CD4-positive, alpha-beta memory T cell (primary cell): ENCODE measurements around the gene CAMK1. TPM values are rescaled to one million over a fixed set of nuclear protein-coding genes. Genes with fewer than 3 reads are reported as not detected.

Source experiments
- CTCF ChIA-PET: fragments of 350-600 bp; sonication (Branson Sonifier 250); formaldehyde crosslinking; loops from one replicate; lab custom pipeline; 2021; ENCODE audit warnings: inconsistent platforms; ENCODE audit not compliant: partially characterized antibody; lab: Charles Lee
- POLR2A ChIA-PET: fragments of 350-600 bp; sonication (Branson Sonifier 250); formaldehyde crosslinking; loops from one replicate; lab custom pipeline; 2021; ENCODE audit not compliant: partially characterized antibody; lab: Charles Lee
- DNase-seq, 5 donors: peaks; one replicate each; pipeline versions ENCODE4 v3.0.0 to v3.0.0-alpha.2; 2020 to 2022; ENCODE audit warnings: mixed read lengths in 1 of 5
- H3K27ac ChIP-seq: one replicate; pipeline ENCODE4 v1.7.0; 2013; ENCODE audit warnings: low read depth, low read length
- H3K27me3 ChIP-seq: 2 replicates; pipeline ENCODE4 v1.7.0; 2013; ENCODE audit warnings: mild to moderate bottlenecking, low read length, moderate library complexity; ENCODE audit not compliant: insufficient read depth
- H3K36me3 ChIP-seq: 2 replicates; pipeline ENCODE4 v1.7.0; 2013; ENCODE audit warnings: mild to moderate bottlenecking, low read length, moderate library complexity; ENCODE audit not compliant: insufficient read depth
- H3K4me1 ChIP-seq: 2 replicates; pipeline ENCODE4 v1.7.0; 2013; ENCODE audit warnings: mild to moderate bottlenecking, low read length, moderate library complexity; ENCODE audit not compliant: insufficient read depth
- H3K4me3 ChIP-seq, 2 donors: one replicate each; pipeline ENCODE4 v1.7.0; 2013; ENCODE audit warnings: low read length in 2 of 2, mild to moderate bottlenecking in 1 of 2
- H3K9me3 ChIP-seq, 2 donors: one replicate each; pipeline ENCODE4 v1.7.0; 2013; ENCODE audit warnings: low read length in 2 of 2, control low read depth in 1 of 2; ENCODE audit not compliant: control insufficient read depth in 1 of 2
- H3K27ac Mint-ChIP-seq, 7 donors: one replicate each; pipeline ENCODE4 v1.8.0; 2020 to 2021; ENCODE audit warnings: mixed read lengths in 7 of 7, mild to moderate bottlenecking in 6 of 7, inconsistent platforms in 3 of 7, moderate library complexity in 3 of 7
- H3K27me3 Mint-ChIP-seq, 2 donors: one replicate each; pipeline ENCODE4 v1.8.0; 2020 to 2021; ENCODE audit warnings: mixed read lengths in 2 of 2
- H3K36me3 Mint-ChIP-seq, 2 donors: one replicate each; pipeline ENCODE4 v1.8.0; 2020 to 2021; ENCODE audit warnings: mixed read lengths in 2 of 2, inconsistent platforms in 1 of 2, mild to moderate bottlenecking in 1 of 2
- H3K4me1 Mint-ChIP-seq, 4 donors: one replicate each; pipeline ENCODE4 v1.8.0; 2020 to 2021; ENCODE audit warnings: mixed read lengths in 4 of 4, mild to moderate bottlenecking in 1 of 4
- H3K4me3 Mint-ChIP-seq, 8 donors: one replicate each; pipeline ENCODE4 v1.8.0; 2020 to 2021; ENCODE audit warnings: mixed read lengths in 8 of 8, mild to moderate bottlenecking in 7 of 8, moderate library complexity in 6 of 8, inconsistent platforms in 3 of 8
- H3K9me3 Mint-ChIP-seq, 8 donors: one replicate each; pipeline ENCODE4 v1.8.0; 2020 to 2021; ENCODE audit warnings: mixed read lengths in 8 of 8, mild to moderate bottlenecking in 5 of 8, inconsistent platforms in 3 of 8, moderate library complexity in 1 of 8
- intact Hi-C: fragments of 100-400 bp; cut with micrococcal nuclease; formaldehyde crosslinking; loops from one replicate; pipeline ENCODE4 v1.15.1; 2023
- polyA plus RNA-seq, 2 donors: library from polyadenylated mRNA; unstranded; fragments of 300-500 nt; fragmentation: Illumina TruSeq; gene quantifications; one replicate each; pipeline ENCODE4 v1.2.3, GENCODE V29; 2021
- total RNA-seq, 2 experiments: library from RNA; stranded (reverse); gene quantifications; one replicate each; pipeline ENCODE4 v1.2.3, GENCODE V29; 2021

CAMK1 gene
- total and polyA plus RNA-seq, 4 experiments from 2014 or later = 2.1 to 5.8 (median 3.1) TPM

DNA sequence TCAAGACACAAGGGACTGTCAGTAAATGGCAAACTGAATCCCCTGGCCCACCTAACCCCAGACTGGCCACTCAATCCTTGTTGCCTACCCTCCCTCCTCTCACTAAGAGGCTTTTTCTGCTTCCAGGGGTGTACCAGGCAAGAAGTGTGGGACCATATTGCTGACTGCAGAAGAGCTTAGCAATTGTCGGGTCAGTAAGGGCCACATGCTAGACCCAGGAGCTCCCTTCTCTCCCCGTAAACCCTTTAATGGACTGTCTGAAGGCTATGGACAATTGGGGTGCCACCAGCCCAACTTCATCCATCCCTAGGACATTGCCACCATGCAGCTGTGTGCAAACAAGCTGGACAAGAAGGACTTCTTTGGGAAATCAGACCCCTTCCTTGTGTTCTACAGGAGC, 57.3 kb downstream of the CAMK1 start:
- H3K36me3 ChIP-seq = no peaks in the 10 kb centered on the region
- no peak overlapping the region for H3K27ac ChIP-seq
- H3K36me3 Mint-ChIP-seq = no peaks in the 10 kb centered on the region
- ChIA-PET CTCF (no interaction called here), POLR2A (no interaction called here)
- no peak overlapping the region for H3K4me3 Mint-ChIP-seq
- H3K9me3 ChIP-seq = no peaks in the 10 kb centered on the region
- H3K4me1 ChIP-seq = no peaks in the 10 kb centered on the region
- H3K4me1 Mint-ChIP-seq = peaks cover 0 to 5% (median 3%) of the 10 kb centered on the region in 4 donors
- intact Hi-C loops = no loop called here
- H3K9me3 Mint-ChIP-seq = peaks cover 0 to 3% (median 0%) of the 10 kb centered on the region in 8 donors
- no peak overlapping the region for H3K4me3 ChIP-seq
- no peaks in the 10 kb centered on the region for H3K27me3 ChIP-seq
- no peak for DNase-seq
- H3K27me3 Mint-ChIP-seq = peaks cover 1 to 6% of the 10 kb centered on the region in 2 donors
- no peak overlapping the region for H3K27ac Mint-ChIP-seq

DNA sequence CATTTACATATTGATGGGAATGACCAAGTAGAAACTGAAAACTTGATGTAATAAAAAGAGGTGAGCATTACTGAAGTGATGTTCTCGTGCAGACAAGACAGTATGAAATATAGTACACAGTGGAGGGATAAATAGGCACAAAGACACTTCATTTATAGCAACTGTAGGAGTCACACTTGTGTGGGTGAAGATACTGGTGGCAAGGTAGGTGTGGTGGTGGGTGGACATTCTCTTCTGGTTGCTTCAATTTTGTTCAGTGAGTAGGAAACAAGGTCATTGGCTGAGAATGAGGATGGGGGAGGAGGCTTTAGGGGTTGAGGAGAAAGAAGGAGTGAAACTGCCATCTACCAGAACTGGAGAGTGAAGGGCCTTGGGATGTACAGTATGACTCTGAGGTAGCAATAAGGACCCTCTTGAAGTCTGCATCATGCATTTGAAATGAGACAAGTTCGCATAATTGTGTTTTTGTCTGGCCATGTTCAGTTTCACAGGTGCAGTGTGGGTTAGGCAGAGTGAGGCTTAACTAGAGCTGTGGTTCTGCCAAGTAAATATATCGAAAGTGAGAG, 59.5 kb downstream of the CAMK1 start:
- H3K27me3 Mint-ChIP-seq = peaks cover 2 to 8% of the 10 kb centered on the region in 2 donors
- no peaks in the 10 kb centered on the region for H3K4me1 ChIP-seq
- H3K27ac ChIP-seq = no peak overlapping the region
- no peak overlapping the region for H3K27ac Mint-ChIP-seq
- H3K4me3 Mint-ChIP-seq = no peak overlapping the region
- H3K27me3 ChIP-seq = no peaks in the 10 kb centered on the region
- CTCF ChIA-PET = interaction anchor here (0.7 kb wide), 1 partner anchor 8 kb away, joined by 4 read pairs; no protein-coding TSS in a partner anchor
- peaks cover 0 to 3% (median 0%) of the 10 kb centered on the region in 8 donors for H3K9me3 Mint-ChIP-seq
- H3K4me1 Mint-ChIP-seq = peaks cover 0 to 8% (median 2%) of the 10 kb centered on the region in 4 donors
- no peaks in the 10 kb centered on the region for H3K36me3 Mint-ChIP-seq
- H3K9me3 ChIP-seq = no peaks in the 10 kb centered on the region
- intact Hi-C loops = no loop called here
- no peak overlapping the region for H3K4me3 ChIP-seq
- no peaks in the 10 kb centered on the region for H3K36me3 ChIP-seq
- POLR2A ChIA-PET = no interaction called here
- DNase-seq = no peak

Other genes with a start within 250 kb of the CAMK1 start
- gene LHFPL4, start 216.1 kb downstream of the CAMK1 start, total RNA-seq = not detected
- gene LHFPL4, start 216.1 kb downstream of the CAMK1 start, polyA plus RNA-seq = under 1 TPM in 1 of 2 donors, not detected in 1; 0.33 TPM
- gene MTMR14, start 120.4 kb downstream of the CAMK1 start, total RNA-seq = 10 to 100 TPM; 75.9 to 78.1 TPM
- gene MTMR14, start 120.4 kb downstream of the CAMK1 start, polyA plus RNA-seq = 10 to 100 TPM; 51.5 to 88.1 TPM
- under 1 TPM; 0.58 to 0.64 TPM for gene CPNE9, start 66.1 kb downstream of the CAMK1 start, total RNA-seq
- not detected for gene CPNE9, start 66.1 kb downstream of the CAMK1 start, polyA plus RNA-seq
- 10 to 100 TPM; 40.4 to 40.5 TPM for gene BRPF1, start 38.2 kb downstream of the CAMK1 start, total RNA-seq
- gene BRPF1, start 38.2 kb downstream of the CAMK1 start, polyA plus RNA-seq = 10 to 100 TPM in 1 of 2 donors, 1 to 10 TPM in 1; 3.0 to 23.3 TPM
- gene OGG1, start 20.0 kb downstream of the CAMK1 start, total RNA-seq = 10 to 100 TPM; 40.4 to 46.9 TPM
- 10 to 100 TPM; 29.2 to 31.5 TPM for gene OGG1, start 20.0 kb downstream of the CAMK1 start, polyA plus RNA-seq
- gene TADA3, start 22.5 kb upstream of the CAMK1 start, total RNA-seq = 10 to 100 TPM; 37.6 to 41.4 TPM
- 10 to 100 TPM; 35.3 to 54.6 TPM for gene TADA3, start 22.5 kb upstream of the CAMK1 start, polyA plus RNA-seq
- 100 to 1,000 TPM; 164 to 168 TPM for gene ARPC4, start 23.1 kb upstream of the CAMK1 start, total RNA-seq
- 100 to 1,000 TPM; 235 to 287 TPM for gene ARPC4, start 23.1 kb upstream of the CAMK1 start, polyA plus RNA-seq
- gene TTLL3, start 40.3 kb upstream of the CAMK1 start, total RNA-seq = 10 to 100 TPM; 81.4 to 91.7 TPM
- 1 to 10 TPM; 3.0 to 5.9 TPM for gene TTLL3, start 40.3 kb upstream of the CAMK1 start, polyA plus RNA-seq
- 10 to 100 TPM; 63.3 to 67.6 TPM for gene RPUSD3, start 74.1 kb upstream of the CAMK1 start, total RNA-seq
- gene RPUSD3, start 74.1 kb upstream of the CAMK1 start, polyA plus RNA-seq = 10 to 100 TPM; 55.2 to 68.4 TPM
- not detected for gene CIDEC, start 110.3 kb upstream of the CAMK1 start, total RNA-seq
- gene CIDEC, start 110.3 kb upstream of the CAMK1 start, polyA plus RNA-seq = not detected
- 10 to 100 TPM; 26.5 to 29.1 TPM for gene JAGN1, start 120.7 kb upstream of the CAMK1 start, total RNA-seq
- gene JAGN1, start 120.7 kb upstream of the CAMK1 start, polyA plus RNA-seq = 10 to 100 TPM; 40.8 to 48.3 TPM
- 1 to 10 TPM; 1.5 to 2.4 TPM for gene IL17RE, start 132.9 kb upstream of the CAMK1 start, total RNA-seq
- gene IL17RE, start 132.9 kb upstream of the CAMK1 start, polyA plus RNA-seq = 1 to 10 TPM in 1 of 2 donors, under 1 TPM in 1; 0.65 to 1.6 TPM
- under 1 TPM; 0.61 to 0.81 TPM for gene IL17RC, start 147.2 kb upstream of the CAMK1 start, total RNA-seq
- 1 to 10 TPM; 5.9 to 8.4 TPM for gene IL17RC, start 147.2 kb upstream of the CAMK1 start, polyA plus RNA-seq
- gene CRELD1, start 163.9 kb upstream of the CAMK1 start, total RNA-seq = 10 to 100 TPM; 47.7 to 58.2 TPM
- 10 to 100 TPM; 17.3 to 28.2 TPM for gene CRELD1, start 163.9 kb upstream of the CAMK1 start, polyA plus RNA-seq
- gene PRRT3, start 182.5 kb upstream of the CAMK1 start, total RNA-seq = 1 to 10 TPM; 8.2 to 9.8 TPM
- 1 to 10 TPM; 2.9 to 4.6 TPM for gene PRRT3, start 182.5 kb upstream of the CAMK1 start, polyA plus RNA-seq
- gene EMC3, start 216.9 kb upstream of the CAMK1 start, total RNA-seq = 10 to 100 TPM; 33.4 to 37.9 TPM
- 10 to 100 TPM; 76.5 to 76.8 TPM for gene EMC3, start 216.9 kb upstream of the CAMK1 start, polyA plus RNA-seq